H9 (cell line): Measurements from ENCODE around the gene SLC12A9. TPM values are rescaled to one million over a fixed set of nuclear protein-coding genes. Genes with fewer than 3 reads are reported as not detected.

Source experiments
- DNase-seq: peaks from one replicate; pipeline ENCODE4 v3.0.0-alpha.2; 2017
- H2AFZ ChIP-seq: one replicate; pipeline ENCODE4 v1.6.1; 2013; ENCODE audit warnings: mild to moderate bottlenecking, low read length, control low read depth, moderate library complexity
- H2AK5ac ChIP-seq: 2 replicates; pipeline ENCODE4 v1.6.1; 2013; ENCODE audit warnings: low read length, control low read depth, mixed read lengths; ENCODE audit not compliant: insufficient read length
- H2BK120ac ChIP-seq: one replicate; pipeline ENCODE4 v1.6.1; 2013; ENCODE audit warnings: low read depth, mild to moderate bottlenecking, low read length, control low read depth, inconsistent platforms; ENCODE audit not compliant: poor library complexity, severe bottlenecking
- H2BK12ac ChIP-seq: 2 replicates; pipeline ENCODE4 v1.6.1; 2013; ENCODE audit warnings: low read length, control low read depth, mixed read lengths, low read depth; ENCODE audit not compliant: insufficient read length
- H2BK15ac ChIP-seq: 2 replicates; pipeline ENCODE4 v1.6.1; 2013; ENCODE audit warnings: low read depth, low read length, control low read depth
- H2BK20ac ChIP-seq: one replicate; pipeline ENCODE4 v1.6.1; 2013; ENCODE audit warnings: low read depth, mild to moderate bottlenecking, low read length, control low read depth, inconsistent platforms; ENCODE audit not compliant: poor library complexity, severe bottlenecking
- H2BK5ac ChIP-seq: 2 replicates; pipeline ENCODE4 v1.6.1; 2013; ENCODE audit warnings: low read length, control low read depth, mixed read lengths; ENCODE audit not compliant: insufficient read length
- H3K14ac ChIP-seq: 2 replicates; pipeline ENCODE4 v1.6.1; 2013; ENCODE audit warnings: low read length, control low read depth; ENCODE audit not compliant: insufficient read depth
- H3K18ac ChIP-seq: 2 replicates; pipeline ENCODE4 v1.6.1; 2013; ENCODE audit warnings: low read depth, mild to moderate bottlenecking, mixed read lengths, low read length, control low read depth; ENCODE audit not compliant: insufficient read length
- H3K23ac ChIP-seq: 2 replicates; pipeline ENCODE4 v1.6.1; 2013; ENCODE audit warnings: low read length, control low read depth, mixed read lengths, low read depth; ENCODE audit not compliant: insufficient read length
- H3K23me2 ChIP-seq: 2 replicates; pipeline ENCODE4 v1.6.1; 2013; ENCODE audit warnings: low read depth, mild to moderate bottlenecking, mixed read lengths, low read length, control low read depth; ENCODE audit not compliant: insufficient read length, poor library complexity, severe bottlenecking
- H3K27ac ChIP-seq: 2 replicates; pipeline ENCODE4 v1.5.1; 2013; ENCODE audit warnings: low read length, control low read depth, mixed read lengths, low read depth; ENCODE audit not compliant: insufficient read length
- H3K27me3 ChIP-seq: 2 replicates; pipeline ENCODE4 v1.6.1; 2013; ENCODE audit warnings: low read length, control low read depth, inconsistent platforms; ENCODE audit not compliant: insufficient read depth
- H3K4ac ChIP-seq: 2 replicates; pipeline ENCODE4 v1.6.1; 2013; ENCODE audit warnings: low read depth, mild to moderate bottlenecking, control low read depth, inconsistent platforms, low read length, moderate library complexity
- H3K4me1 ChIP-seq: 2 replicates; pipeline ENCODE4 v1.6.1; 2013; ENCODE audit warnings: low read length, control low read depth, inconsistent platforms; ENCODE audit not compliant: insufficient read depth
- H3K4me2 ChIP-seq: 2 replicates; pipeline ENCODE4 v1.6.1; 2013; ENCODE audit warnings: low read length, control low read depth, mixed read lengths; ENCODE audit not compliant: insufficient read length, insufficient read depth
- H3K56ac ChIP-seq: 2 replicates; pipeline ENCODE4 v1.6.1; 2013; ENCODE audit warnings: low read depth, mild to moderate bottlenecking, mixed read lengths, low read length, control low read depth; ENCODE audit not compliant: insufficient read length
- H3K79me1 ChIP-seq: 2 replicates; pipeline ENCODE4 v1.6.1; 2013; ENCODE audit warnings: low read depth, mild to moderate bottlenecking, moderate library complexity, low read length, control low read depth, inconsistent platforms; ENCODE audit not compliant: insufficient read depth, poor library complexity, severe bottlenecking
- H3K79me2 ChIP-seq: 2 replicates; pipeline ENCODE4 v1.6.1; 2013; ENCODE audit warnings: low read length, control low read depth, inconsistent platforms; ENCODE audit not compliant: insufficient read depth
- H3K9ac ChIP-seq: 2 replicates; pipeline ENCODE4 v1.6.1; 2013; ENCODE audit warnings: low read length, control low read depth, mixed read lengths; ENCODE audit not compliant: insufficient read length; ENCODE audit errors: extremely low read depth
- H3K9me3 ChIP-seq: one replicate; pipeline ENCODE4 v1.6.1; 2013; ENCODE audit warnings: low read depth, low read length, inconsistent platforms; ENCODE audit not compliant: control insufficient read depth
- H3T11ph ChIP-seq: one replicate; pipeline ENCODE4 v1.6.1; 2013; ENCODE audit warnings: mild to moderate bottlenecking, low read length, control low read depth, inconsistent platforms
- H4K20me1 ChIP-seq: one replicate; pipeline ENCODE4 v1.6.1; 2013; ENCODE audit not compliant: control insufficient read depth, insufficient read length, insufficient read depth
- H4K5ac ChIP-seq: 2 replicates; pipeline ENCODE4 v1.6.1; 2013; ENCODE audit warnings: low read depth, mild to moderate bottlenecking, mixed read lengths, low read length, control low read depth; ENCODE audit not compliant: insufficient read length
- H4K8ac ChIP-seq: replicated peaks from 2 replicates; pipeline ENCODE4 v1.6.1; 2013; ENCODE audit warnings: low read length, control low read depth, mixed read lengths, low read depth; ENCODE audit not compliant: insufficient read length
- H4K91ac ChIP-seq: 2 replicates; pipeline ENCODE4 v1.6.1; 2013; ENCODE audit warnings: low read depth, mild to moderate bottlenecking, moderate library complexity, mixed read lengths, low read length, control low read depth; ENCODE audit not compliant: insufficient read length
- H3K27ac Mint-ChIP-seq, 3 experiments: 2 replicates in 2 of 3; 3 replicates in 1 of 3; pipeline ENCODE4 v1.8.0; 2020 to 2021; ENCODE audit warnings: mixed read lengths in 3 of 3, mild to moderate bottlenecking in 1 of 3, moderate library complexity in 1 of 3
- H3K27me3 Mint-ChIP-seq: 2 replicates; pipeline ENCODE4 v1.8.0; 2021; ENCODE audit warnings: low read depth, mild to moderate bottlenecking, moderate library complexity, mixed read lengths
- H3K36me3 Mint-ChIP-seq, 3 experiments: 2 replicates in 2 of 3; 3 replicates in 1 of 3; pipeline ENCODE4 v1.8.0; 2020 to 2021; ENCODE audit warnings: low read depth in 3 of 3, mixed read lengths in 3 of 3; ENCODE audit not compliant: insufficient read depth in 1 of 3
- H3K4me1 Mint-ChIP-seq, 2 experiments: 2 replicates each; pipeline ENCODE4 v1.8.0; 2020; ENCODE audit warnings: mixed read lengths in 2 of 2
- H3K4me3 Mint-ChIP-seq, 2 experiments: 2 replicates in 1 of 2; 3 replicates in 1 of 2; pipeline ENCODE4 v1.8.0; 2020 to 2021; ENCODE audit warnings: mild to moderate bottlenecking in 2 of 2, mixed read lengths in 2 of 2, moderate library complexity in 1 of 2
- H3K9me3 Mint-ChIP-seq, 2 experiments: 2 replicates in 1 of 2; 3 replicates in 1 of 2; pipeline ENCODE4 v1.8.0; 2020; ENCODE audit warnings: mild to moderate bottlenecking in 2 of 2, mixed read lengths in 2 of 2, moderate library complexity in 1 of 2
- CTCF ChIP-seq: fragments of 200-600 bp; sonication (generic); conservative IDR thresholded peaks from 3 replicates; pipeline ENCODE4 v1.8.0; 2021; ENCODE audit warnings: antibody characterized with exemption, mild to moderate bottlenecking
- WGBS: extraction: QIAGEN DNeasy Blood & Tissue Kit; methylation state at CpG from one replicate; pipeline ENCODE4 v1.1.7; 2013; ENCODE audit warnings: missing lambda C conversion rate, low lambda C conversion rate, mixed read lengths; ENCODE audit not compliant: insufficient read length; ENCODE audit errors: extremely low coverage; 5-methylcytosine and 5-hydroxymethylcytosine counted together
- total RNA-seq: library from RNA; stranded (reverse); gene quantifications from 2 replicates; pipeline ENCODE4 v1.2.1, GENCODE V29; 2021

Gene SLC12A9
- total RNA-seq, 1 experiment from 2014 or later = 43.0 TPM

GRCh38 chr7:100914208-100914878 is 61.8 kb downstream of the SLC12A9 start:
- no peaks in the 10 kb centered on the region; the same call in 1 of the 2 replicates for H3K27me3 Mint-ChIP-seq
- no peak overlapping the region for H3K4me3 Mint-ChIP-seq
- no peaks in the 10 kb centered on the region for H4K20me1 ChIP-seq
- no peak overlapping the region for H4K8ac ChIP-seq
- H2AK5ac ChIP-seq = no peak overlapping the region
- no peak overlapping the region for H2BK5ac ChIP-seq
- no peaks in the 10 kb centered on the region for H3K9me3 ChIP-seq
- H3K9me3 Mint-ChIP-seq = no peaks in the 10 kb centered on the region; a peak in 1 of 5 replicates
- H4K5ac ChIP-seq = no peak overlapping the region
- H3K14ac ChIP-seq = no peak overlapping the region
- H3K27ac Mint-ChIP-seq = 0 out of 7 replicates have a peak overlapping the region, but pooled peaks of 1 of the 3 experiments have one; percentile 24
- H3K4me1 ChIP-seq = 0 out of 2 replicates have a peak, but pooled peaks cover 2% of the 10 kb centered on the region
- no peak overlapping the region for H3K4me2 ChIP-seq
- H3K4me1 Mint-ChIP-seq = peaks cover 7 to 14% of the 10 kb centered on the region in 2 experiments
- no peaks in the 10 kb centered on the region; a peak in 1 of 7 replicates for H3K36me3 Mint-ChIP-seq
- H3K23me2 ChIP-seq = no peaks in the 10 kb centered on the region
- no peak overlapping the region for H3K23ac ChIP-seq
- no peak overlapping the region for H3K27ac ChIP-seq
- no peak overlapping the region for H4K91ac ChIP-seq
- H2AFZ ChIP-seq = no peak overlapping the region
- H3K27me3 ChIP-seq = no peaks in the 10 kb centered on the region
- no peak overlapping the region for H2BK15ac ChIP-seq
- H3K56ac ChIP-seq = no peak overlapping the region
- no CpG with 5 or more reads among the region's 15 CpGs for WGBS
- no peak overlapping the region for H3T11ph ChIP-seq
- DNase-seq = no peak
- H2BK20ac ChIP-seq = no peak overlapping the region
- no peaks in the 10 kb centered on the region for H3K79me2 ChIP-seq
- H3K79me1 ChIP-seq = no peaks in the 10 kb centered on the region
- H3K9ac ChIP-seq = no peak overlapping the region
- TF ChIP-seq CTCF = no peak
- no peak overlapping the region for H3K18ac ChIP-seq
- no peak overlapping the region for H2BK12ac ChIP-seq
- H2BK120ac ChIP-seq = no peak overlapping the region
- H3K4ac ChIP-seq = no peak overlapping the region
